ENCODE results near the gene GPC3. TPM values are rescaled to one million over a fixed set of nuclear protein-coding genes. Genes with fewer than 3 reads are reported as not detected.

The GPC3 gene
- total RNA-seq, 3 donors from 2014 or later = 0.46 to 0.82 (median 0.54) TPM

GRCh38 chrX:133670383-133670782, 315.0 kb downstream of the GPC3 start:
- ATAC-seq = no peak
- no peaks in the 10 kb centered on the region for H3K4me1 Mint-ChIP-seq (ENCODE audit: low read depth)

GRCh38 chrX:133669214-133669613, 316.2 kb downstream of the GPC3 start:
- Mint-ChIP-seq H3K4me1 (ENCODE audit: low read depth) (no peaks in the 10 kb centered on the region), H3K36me3 (ENCODE audit: insufficient read depth) (no peaks in the 10 kb centered on the region), H3K4me3 (no peak overlapping the region), H3K27me3 (ENCODE audit: low read depth) (no peaks in the 10 kb centered on the region), H3K9me3 (no peaks in the 10 kb centered on the region)
- ATAC-seq = no peak
- DNase-seq = no peak

More at GRCh38 chrX:133670383-133670782, 315.0 kb downstream of the GPC3 start:
- no peaks in the 10 kb centered on the region for H3K27me3 Mint-ChIP-seq (ENCODE audit: low read depth)
- no peak overlapping the region for H3K4me3 Mint-ChIP-seq
- no peaks in the 10 kb centered on the region for H3K36me3 Mint-ChIP-seq (ENCODE audit: insufficient read depth)
- DNase-seq = no peak
- no peaks in the 10 kb centered on the region for H3K9me3 Mint-ChIP-seq

GRCh38 chrX:133668225-133668931, 317.0 kb downstream of the GPC3 start:
- Mint-ChIP-seq H3K27me3 (ENCODE audit: low read depth) (no peaks in the 10 kb centered on the region), H3K4me1 (ENCODE audit: low read depth) (no peaks in the 10 kb centered on the region), H3K9me3 (no peaks in the 10 kb centered on the region), H3K4me3 (no peak overlapping the region), H3K36me3 (ENCODE audit: insufficient read depth) (no peaks in the 10 kb centered on the region)
- ATAC-seq = no peak
- no peak for DNase-seq

- Mint-ChIP-seq H3K4me1 (ENCODE audit: low read depth) (no peaks in the 10 kb centered on the region), H3K9me3 (no peaks in the 10 kb centered on the region), H3K4me3 (no peak overlapping the region), H3K36me3 (ENCODE audit: insufficient read depth) (no peaks in the 10 kb centered on the region), H3K27me3 (ENCODE audit: low read depth) (no peaks in the 10 kb centered on the region)
- ATAC-seq = no peak
- DNase-seq = no peak
Observed at GRCh38 chrX:133666256-133666655, 319.1 kb downstream of the GPC3 start.

- Mint-ChIP-seq H3K27me3 (ENCODE audit: low read depth) (no peaks in the 10 kb centered on the region), H3K9me3 (no peaks in the 10 kb centered on the region)
- no peak for DNase-seq
Observed at GRCh38 chrX:133661962-133662839, 323.2 kb downstream of the GPC3 start.

GRCh38 chrX:133660281-133660680, 325.1 kb downstream of the GPC3 start:
- DNase-seq (no peak), ATAC-seq (no peak)
- Mint-ChIP-seq H3K4me3 (no peak overlapping the region), H3K36me3 (ENCODE audit: insufficient read depth) (no peaks in the 10 kb centered on the region), H3K9me3 (no peaks in the 10 kb centered on the region), H3K4me1 (ENCODE audit: low read depth) (no peaks in the 10 kb centered on the region), H3K27me3 (ENCODE audit: low read depth) (no peaks in the 10 kb centered on the region)

More at GRCh38 chrX:133661962-133662839, 323.2 kb downstream of the GPC3 start:
- Mint-ChIP-seq H3K4me3 (no peak overlapping the region), H3K36me3 (ENCODE audit: insufficient read depth) (no peaks in the 10 kb centered on the region), H3K4me1 (ENCODE audit: low read depth) (no peaks in the 10 kb centered on the region)
- ATAC-seq = no peak

- no peak for DNase-seq
- Mint-ChIP-seq H3K4me1 (ENCODE audit: low read depth) (no peaks in the 10 kb centered on the region), H3K9me3 (no peaks in the 10 kb centered on the region), H3K36me3 (ENCODE audit: insufficient read depth) (no peaks in the 10 kb centered on the region), H3K4me3 (no peak overlapping the region), H3K27me3 (ENCODE audit: low read depth) (no peaks in the 10 kb centered on the region)
- ATAC-seq = no peak
Observed at GRCh38 chrX:133658293-133658911, 327.0 kb downstream of the GPC3 start.

- Mint-ChIP-seq H3K27me3 (ENCODE audit: low read depth) (no peaks in the 10 kb centered on the region), H3K4me1 (ENCODE audit: low read depth) (no peaks in the 10 kb centered on the region), H3K4me3 (no peak overlapping the region), H3K36me3 (ENCODE audit: insufficient read depth) (no peaks in the 10 kb centered on the region), H3K9me3 (no peaks in the 10 kb centered on the region)
- no peak for DNase-seq
- ATAC-seq = no peak
Observed at GRCh38 chrX:133655275-133656265, 329.8 kb downstream of the GPC3 start.

- no peak for DNase-seq
- Mint-ChIP-seq H3K27me3 (ENCODE audit: low read depth) (no peaks in the 10 kb centered on the region), H3K9me3 (no peaks in the 10 kb centered on the region), H3K36me3 (ENCODE audit: insufficient read depth) (no peaks in the 10 kb centered on the region), H3K4me3 (no peak overlapping the region), H3K4me1 (ENCODE audit: low read depth) (no peaks in the 10 kb centered on the region)
- ATAC-seq = no peak
Observed at GRCh38 chrX:133654811-133655210, 330.6 kb downstream of the GPC3 start.

- Mint-ChIP-seq H3K36me3 (ENCODE audit: insufficient read depth) (no peaks in the 10 kb centered on the region), H3K9me3 (no peaks in the 10 kb centered on the region), H3K27me3 (ENCODE audit: low read depth) (no peaks in the 10 kb centered on the region), H3K4me1 (ENCODE audit: low read depth) (no peaks in the 10 kb centered on the region), H3K4me3 (no peak overlapping the region)
- no peak for ATAC-seq
- DNase-seq = no peak
Observed at GRCh38 chrX:133653358-133653757, 332.0 kb downstream of the GPC3 start.

- Mint-ChIP-seq H3K36me3 (ENCODE audit: insufficient read depth) (no peaks in the 10 kb centered on the region), H3K4me3 (no peak overlapping the region), H3K9me3 (no peaks in the 10 kb centered on the region), H3K4me1 (ENCODE audit: low read depth) (no peaks in the 10 kb centered on the region), H3K27me3 (ENCODE audit: low read depth) (no peaks in the 10 kb centered on the region)
- DNase-seq = no peak
- no peak for ATAC-seq
Observed at GRCh38 chrX:133652185-133652584, 333.2 kb downstream of the GPC3 start.

GRCh38 chrX:133650239-133650638, 335.2 kb downstream of the GPC3 start:
- Mint-ChIP-seq H3K9me3 (no peaks in the 10 kb centered on the region), H3K36me3 (ENCODE audit: insufficient read depth) (no peaks in the 10 kb centered on the region), H3K4me1 (ENCODE audit: low read depth) (no peaks in the 10 kb centered on the region), H3K27me3 (ENCODE audit: low read depth) (no peaks in the 10 kb centered on the region), H3K4me3 (no peak overlapping the region)
- DNase-seq (no peak), ATAC-seq (no peak)

GRCh38 chrX:133649651-133650050, 335.7 kb downstream of the GPC3 start:
- Mint-ChIP-seq H3K4me1 (ENCODE audit: low read depth) (no peaks in the 10 kb centered on the region), H3K27me3 (ENCODE audit: low read depth) (no peaks in the 10 kb centered on the region), H3K9me3 (no peaks in the 10 kb centered on the region), H3K36me3 (ENCODE audit: insufficient read depth) (no peaks in the 10 kb centered on the region), H3K4me3 (no peak overlapping the region)
- no peak for DNase-seq
- no peak for ATAC-seq

GRCh38 chrX:133648594-133648993, 336.8 kb downstream of the GPC3 start:
- DNase-seq = no peak
- Mint-ChIP-seq H3K4me1 (ENCODE audit: low read depth) (no peaks in the 10 kb centered on the region), H3K27me3 (ENCODE audit: low read depth) (no peaks in the 10 kb centered on the region), H3K9me3 (no peaks in the 10 kb centered on the region), H3K36me3 (ENCODE audit: insufficient read depth) (no peaks in the 10 kb centered on the region), H3K4me3 (no peak overlapping the region)
- ATAC-seq = no peak

Measured in activated T-cell treated with anti-CD3 and anti-CD28 coated beads, Interleukin-2, amount 50 U/mL, for 4 hours (primary cell).